Measurements from ENCODE around the gene FIGN. TPM values are rescaled to one million over a fixed set of nuclear protein-coding genes. Genes with fewer than 3 reads are reported as not detected.

The FIGN gene
- polyA plus RNA-seq, 1 donor from 2014 or later, result 0.71 TPM

- H3K79me2 ChIP-seq (replicated peaks; ENCODE audit: insufficient read depth, low read length), result peaks cover 74% of the 10 kb centered on the region
- H3K9me2 ChIP-seq (ENCODE audit: insufficient read depth, low read length), result no peaks in the 10 kb centered on the region
- no peak overlapping the region for H3K9ac ChIP-seq (ENCODE audit: low read length)
- H4K20me1 ChIP-seq (ENCODE audit: insufficient read depth), result no peaks in the 10 kb centered on the region
- peaks cover 7% of the 10 kb centered on the region for H3F3A ChIP-seq (ENCODE audit: insufficient read depth, low read length, poor library complexity, severe bottlenecking)
- no peaks in the 10 kb centered on the region for H3K27me3 ChIP-seq (ENCODE audit: insufficient read depth, low read depth, low read length)
- no peak overlapping the region for H2AFZ ChIP-seq (ENCODE audit: low read depth, low read length)
- no peak overlapping the region for H3K4me2 ChIP-seq (ENCODE audit: low read length)
- H3K36me3 ChIP-seq (ENCODE audit: insufficient read depth, low read length), result no peaks in the 10 kb centered on the region
- H3K4me3 ChIP-seq (ENCODE audit: low read length), result no peak overlapping the region
- no peak for TF ChIP-seq TAF1 (IDR thresholded peaks at IDR 0.05; ENCODE audit: low read depth)
- TF ChIP-seq POLR2AphosphoS5 (IDR thresholded peaks at IDR 0.05), result no peak
- TF ChIP-seq CTCF (IDR thresholded peaks at IDR 0.05; ENCODE audit: poor library complexity, severe bottlenecking), result no peak
- TF ChIP-seq SMC3 (conservative IDR thresholded peaks at IDR 0.05; ENCODE audit: poor library complexity), result no peak
- TF ChIP-seq MXI1 (conservative IDR thresholded peaks at IDR 0.05; ENCODE audit: poor library complexity, severe bottlenecking), result no peak
- TF ChIP-seq REST (IDR thresholded peaks at IDR 0.05; ENCODE audit: borderline replicate concordance), result no peak
- no peaks in the 10 kb centered on the region for H3K9me3 ChIP-seq (ENCODE audit: low read length)
- H3K27ac ChIP-seq (ENCODE audit: low read length), result no peak overlapping the region
These were observed 5.3 kb downstream of the FIGN start for GRCh38 chr2:163730556-163730955.

- Histone ChIP-seq H3K4me2 (ENCODE audit: low read length) (no peak overlapping the region), H3K9ac (ENCODE audit: low read length) (no peak overlapping the region)
These were observed 6.1 kb downstream of the FIGN start for GRCh38 chr2:163729636-163730273.

GRCh38 chr2:163723881-163724280 is 11.9 kb downstream of the FIGN start:
- no peak overlapping the region for H3K9ac ChIP-seq (ENCODE audit: low read length)
- no peaks in the 10 kb centered on the region for H3K9me2 ChIP-seq (ENCODE audit: insufficient read depth, low read length)
- no peaks in the 10 kb centered on the region for H3K36me3 ChIP-seq (ENCODE audit: insufficient read depth, low read length)
- H3K4me3 ChIP-seq (ENCODE audit: low read length), result no peak overlapping the region
- H4K20me1 ChIP-seq (ENCODE audit: insufficient read depth), result no peaks in the 10 kb centered on the region
- H3F3A ChIP-seq (ENCODE audit: insufficient read depth, low read length, poor library complexity, severe bottlenecking), result no peaks in the 10 kb centered on the region
- no peak overlapping the region for H3K27ac ChIP-seq (ENCODE audit: low read length)
- no peak overlapping the region for H2AFZ ChIP-seq (ENCODE audit: low read depth, low read length)
- H3K9me3 ChIP-seq (ENCODE audit: low read length), result no peaks in the 10 kb centered on the region
- no peak overlapping the region for H3K4me2 ChIP-seq (ENCODE audit: low read length)
- H3K27me3 ChIP-seq (ENCODE audit: insufficient read depth, low read depth, low read length), result peaks cover 15% of the 10 kb centered on the region
- peaks cover 47% of the 10 kb centered on the region for H3K79me2 ChIP-seq (replicated peaks; ENCODE audit: insufficient read depth, low read length)
- TF ChIP-seq POLR2AphosphoS5 (IDR thresholded peaks at IDR 0.05) (no peak), RAD21 (conservative IDR thresholded peaks at IDR 0.05) (no peak), SMC3 (conservative IDR thresholded peaks at IDR 0.05; ENCODE audit: poor library complexity) (no peak), REST (IDR thresholded peaks at IDR 0.05; ENCODE audit: borderline replicate concordance) (no peak), TAF1 (IDR thresholded peaks at IDR 0.05; ENCODE audit: low read depth) (no peak)

More at GRCh38 chr2:163729636-163730273, 6.1 kb downstream of the FIGN start:
- no peak for TF ChIP-seq POLR2AphosphoS5 (IDR thresholded peaks at IDR 0.05)
- TF ChIP-seq RAD21 (conservative IDR thresholded peaks at IDR 0.05), result no peak
- no peak overlapping the region for H3K4me3 ChIP-seq (ENCODE audit: low read length)
- no peaks in the 10 kb centered on the region for H3F3A ChIP-seq (ENCODE audit: insufficient read depth, low read length, poor library complexity, severe bottlenecking)
- H3K9me3 ChIP-seq (ENCODE audit: low read length), result no peaks in the 10 kb centered on the region
- no peaks in the 10 kb centered on the region for H3K9me2 ChIP-seq (ENCODE audit: insufficient read depth, low read length)
- H2AFZ ChIP-seq (ENCODE audit: low read depth, low read length), result no peak overlapping the region
- H4K20me1 ChIP-seq (ENCODE audit: insufficient read depth), result no peaks in the 10 kb centered on the region
- H3K27ac ChIP-seq (ENCODE audit: low read length), result no peak overlapping the region
- H3K79me2 ChIP-seq (replicated peaks; ENCODE audit: insufficient read depth, low read length), result peaks cover 77% of the 10 kb centered on the region
- no peaks in the 10 kb centered on the region for H3K27me3 ChIP-seq (ENCODE audit: insufficient read depth, low read depth, low read length)
- H3K36me3 ChIP-seq (ENCODE audit: insufficient read depth, low read length), result no peaks in the 10 kb centered on the region
